T-cell (primary cell): ENCODE results near the gene TTLL11. TPM values are rescaled to one million over a fixed set of nuclear protein-coding genes. Genes with fewer than 3 reads are reported as not detected.

ENCODE experiments used
- ATAC-seq, 4 experiments: fragments of 200-7000 bp in 3 of 4; fragments of 150-1000 bp in 1 of 4; cut with Tn5 transposase; replicated peaks in 1 of 4; 1 replicate in 3 of 4; 2 replicates in 1 of 4; pipeline ENCODE4 v1.10.0; 2021; ENCODE audit warnings: moderate library complexity in 3 of 4, mild to moderate bottlenecking in 2 of 4, moderate number of reproducible peaks in 1 of 4
- CTCF ChIA-PET, 2 donors: fragments of 300-600 bp; sonication (Branson Sonifier 250); formaldehyde crosslinking; loops; one replicate each; lab custom pipeline; 2022; ENCODE audit warnings: antibody characterized with exemption in 2 of 2; lab: Charles Lee
- POLR2A ChIA-PET, 2 donors: fragments of 300-600 bp; sonication (Branson Sonifier 250); formaldehyde crosslinking; loops; one replicate each; lab custom pipeline; 2022; ENCODE audit warnings: antibody characterized with exemption in 2 of 2; lab: Charles Lee
- DNase-seq, 35 experiments: peaks; one replicate each; pipeline versions ENCODE4 v3.0.0 to v3.0.0-alpha.2; 2013 to 2023
- H3K27ac ChIP-seq: one replicate; pipeline ENCODE4 v1.5.1; 2013; ENCODE audit warnings: low read length
- H3K27me3 ChIP-seq, 2 experiments: replicated peaks in 1 of 2; 1 replicate in 1 of 2; 2 replicates in 1 of 2; pipeline versions ENCODE4 v1.6.1 to v1.7.0; 2013; ENCODE audit warnings: low read length in 1 of 2, mixed read lengths in 1 of 2; ENCODE audit not compliant: control insufficient read depth in 2 of 2, insufficient read depth in 2 of 2; ENCODE audit errors: extremely low read depth in 1 of 2
- H3K36me3 ChIP-seq, 2 donors: 1 replicate in 1 of 2; 2 replicates in 1 of 2; pipeline versions ENCODE4 v1.6.1 to v1.7.0; 2013; ENCODE audit warnings: low read length in 1 of 2; ENCODE audit not compliant: control insufficient read depth in 2 of 2, insufficient read depth in 1 of 2; ENCODE audit errors: extremely low read depth in 1 of 2
- H3K4me1 ChIP-seq, 2 experiments: 1 replicate in 1 of 2; 2 replicates in 1 of 2; pipeline versions ENCODE4 v1.6.1 to v1.7.0; 2013; ENCODE audit warnings: low read length in 2 of 2, mixed read lengths in 1 of 2; ENCODE audit not compliant: insufficient read depth in 2 of 2, control insufficient read depth in 1 of 2; ENCODE audit errors: extremely low read depth in 1 of 2
- H3K4me3 ChIP-seq, 2 donors: 1 replicate in 1 of 2; 2 replicates in 1 of 2; pipeline versions ENCODE4 v1.5.1 to v1.7.0; 2013; ENCODE audit warnings: mild to moderate bottlenecking in 2 of 2, low read length in 1 of 2, moderate library complexity in 1 of 2; ENCODE audit not compliant: control insufficient read depth in 1 of 2; ENCODE audit errors: extremely low read depth in 1 of 2
- H3K9me3 ChIP-seq: 2 replicates; pipeline ENCODE4 v1.7.0; 2013
- H3K27ac Mint-ChIP-seq, 2 donors: one replicate each; pipeline ENCODE4 v1.8.0; 2020 to 2021; ENCODE audit warnings: mild to moderate bottlenecking in 2 of 2, mixed read lengths in 2 of 2
- H3K27me3 Mint-ChIP-seq, 2 donors: one replicate each; pipeline ENCODE4 v1.8.0; 2021 to 2022; ENCODE audit warnings: mixed read lengths in 2 of 2
- H3K36me3 Mint-ChIP-seq: one replicate; pipeline ENCODE4 v1.8.0; 2021; ENCODE audit warnings: mixed read lengths
- H3K4me1 Mint-ChIP-seq, 3 donors: one replicate each; pipeline ENCODE4 v1.8.0; 2020 to 2022; ENCODE audit warnings: mixed read lengths in 3 of 3, mild to moderate bottlenecking in 1 of 3
- H3K4me3 Mint-ChIP-seq, 3 donors: one replicate each; pipeline ENCODE4 v1.8.0; 2020 to 2022; ENCODE audit warnings: mild to moderate bottlenecking in 3 of 3, mixed read lengths in 3 of 3, moderate library complexity in 3 of 3
- H3K9me3 Mint-ChIP-seq, 3 donors: one replicate each; pipeline ENCODE4 v1.8.0; 2020 to 2022; ENCODE audit warnings: mixed read lengths in 3 of 3
- WGBS: methylation state at CpG from one replicate; pipeline ENCODE4 v1.1.5; 2013; ENCODE audit warnings: missing lambda C conversion rate; ENCODE audit not compliant: insufficient coverage; 5-methylcytosine and 5-hydroxymethylcytosine counted together
- total RNA-seq, 35 experiments: library from RNA in 6 of 35; stranded (reverse) in 6 of 35; fragments of 120-200 nt in 1 of 35; gene quantifications; one replicate each; pipeline versions ENCODE4 v1.2.1 to v1.2.4 and lab custom pipeline; 2013 to 2026

TTLL11 gene
- total RNA-seq, 5 donors from 2014 or later (not counting 1 experiment from before 2014, with no cell fraction given), result 3.4 to 4.8 (median 4.6) TPM

GRCh38 chr9:122088880-122089706, 4.0 kb downstream of the TTLL11 start:
- H3K36me3 ChIP-seq, result no peaks in the 10 kb centered on the region
- DNase-seq (no peak), ATAC-seq (no peak)
- no peaks in the 10 kb centered on the region for H3K27me3 Mint-ChIP-seq
- H3K4me1 ChIP-seq, result peaks cover 17 to 28% of the 10 kb centered on the region in 2 experiments
- no peaks in the 10 kb centered on the region for H3K9me3 Mint-ChIP-seq
- 100% methylated on average over 1 of the region's 4 CpGs for WGBS
- H3K27ac Mint-ChIP-seq, result no peak overlapping the region
- H3K4me1 Mint-ChIP-seq, result peaks cover 28 to 39% (median 38%) of the 10 kb centered on the region in 3 donors
- ChIA-PET CTCF (interaction anchor here (0.7 to 1.4 kb wide), 3 partner anchors 10 to 631 kb away, joined by 3 read pairs; no protein-coding TSS in a partner anchor), POLR2A (interaction anchor here in 1 of 2 donors (0.6 kb wide), 1 partner anchor 853 kb away, joined by 8 read pairs; no protein-coding TSS in a partner anchor)
- H3K4me3 Mint-ChIP-seq, result no peak overlapping the region
- no peak overlapping the region for H3K4me3 ChIP-seq
- peaks cover 0 to 3% of the 10 kb centered on the region in 2 experiments for H3K27me3 ChIP-seq
- H3K36me3 Mint-ChIP-seq, result peaks cover 11% of the 10 kb centered on the region
- H3K27ac ChIP-seq, result no peak overlapping the region
- no peaks in the 10 kb centered on the region for H3K9me3 ChIP-seq

DNA sequence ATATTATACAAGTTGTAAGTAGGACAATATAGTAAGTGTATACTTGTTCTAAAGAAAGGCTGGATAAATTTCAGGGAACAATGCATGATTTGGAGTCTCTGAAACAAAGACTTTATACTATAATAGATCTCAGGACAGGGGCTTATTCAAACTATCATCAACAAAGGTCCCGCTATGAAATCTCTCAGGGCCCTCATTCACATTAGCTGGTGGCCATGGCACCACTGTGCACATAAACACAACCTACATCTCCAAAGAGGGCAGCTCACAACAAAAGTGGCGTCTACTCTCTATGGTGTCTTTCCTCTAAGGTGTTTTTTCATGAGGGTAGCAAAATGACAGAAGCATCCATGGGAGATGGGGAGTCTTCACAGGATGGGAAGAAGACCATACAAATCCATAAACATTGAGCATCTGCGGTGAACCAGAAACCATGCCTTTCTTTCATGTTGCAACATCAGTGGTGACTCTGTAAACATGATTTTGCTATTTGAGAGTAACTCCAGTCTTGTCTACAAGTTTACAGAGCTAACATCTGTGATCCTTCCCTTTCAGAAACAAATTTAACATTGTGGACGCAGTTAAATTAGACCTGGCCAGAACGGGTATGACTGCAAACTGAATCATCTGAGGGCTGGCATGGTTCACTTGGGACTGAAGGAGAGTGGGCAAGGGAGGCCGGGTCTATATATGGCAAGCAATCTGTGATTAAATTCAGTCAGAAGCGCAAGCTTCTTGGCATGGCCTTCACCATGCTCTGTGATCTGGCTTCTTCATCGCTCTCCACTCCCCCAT, 5.5 kb downstream of the TTLL11 start:
- no peaks in the 10 kb centered on the region for H3K9me3 ChIP-seq
- no peaks in the 10 kb centered on the region for H3K27me3 ChIP-seq
- Mint-ChIP-seq H3K27me3 (no peaks in the 10 kb centered on the region), H3K27ac (no peak overlapping the region), H3K9me3 (no peaks in the 10 kb centered on the region), H3K36me3 (peaks cover 11% of the 10 kb centered on the region), H3K4me3 (no peak overlapping the region), H3K4me1 (peaks cover 30 to 41% (median 32%) of the 10 kb centered on the region in 3 donors)
- CTCF ChIA-PET, result interaction anchor here in 1 of 2 donors (0.6 to 1.1 kb wide), 2 partner anchors 11 to 1844 kb away, joined by 3 to 4 read pairs; no protein-coding TSS in a partner anchor
- ATAC-seq (no peak), DNase-seq (no peak)
- no peak overlapping the region for H3K4me3 ChIP-seq
- H3K4me1 ChIP-seq, result peaks cover 15 to 17% of the 10 kb centered on the region in 2 experiments
- 95% methylated on average over 5 of the region's 8 CpGs for WGBS
- H3K27ac ChIP-seq, result no peak overlapping the region
- H3K36me3 ChIP-seq, result no peaks in the 10 kb centered on the region
- POLR2A ChIA-PET, result no interaction called here

DNA sequence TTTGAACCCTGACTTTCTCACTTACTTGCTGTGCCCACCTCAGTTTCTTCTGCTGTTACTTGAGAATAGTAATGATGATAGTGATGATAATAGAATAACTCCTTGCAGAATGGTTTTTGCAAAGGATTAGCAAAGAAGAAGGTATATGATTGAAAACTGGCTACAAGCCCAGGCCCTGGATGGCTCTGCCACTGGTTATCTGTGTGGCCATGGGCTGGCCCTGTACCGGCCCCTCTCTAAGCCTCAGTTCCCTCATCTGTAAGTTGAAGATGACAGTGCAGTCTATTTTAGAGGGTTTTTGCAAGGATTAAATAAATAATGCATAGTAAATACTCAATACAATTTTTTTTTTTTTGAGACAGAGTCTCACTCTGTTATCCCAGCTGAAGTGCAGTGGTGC, 6.2 kb downstream of the TTLL11 start:
- Mint-ChIP-seq H3K4me3 (no peak overlapping the region), H3K27me3 (no peaks in the 10 kb centered on the region), H3K9me3 (no peaks in the 10 kb centered on the region), H3K27ac (no peak overlapping the region), H3K36me3 (peaks cover 11% of the 10 kb centered on the region), H3K4me1 (peaks cover 25 to 36% (median 27%) of the 10 kb centered on the region in 3 donors)
- no CpG with 5 or more reads among the region's 1 CpG for WGBS
- peaks cover 8 to 10% of the 10 kb centered on the region in 2 experiments for H3K4me1 ChIP-seq
- no peak overlapping the region for H3K4me3 ChIP-seq
- H3K9me3 ChIP-seq, result no peaks in the 10 kb centered on the region
- ChIA-PET CTCF (interaction anchor here in 1 of 2 donors (1.1 kb wide), 1 partner anchor 12 kb away, joined by 4 read pairs; no protein-coding TSS in a partner anchor), POLR2A (no interaction called here)
- H3K27me3 ChIP-seq, result no peaks in the 10 kb centered on the region
- no peak overlapping the region for H3K27ac ChIP-seq
- ATAC-seq (no peak), DNase-seq (no peak)
- H3K36me3 ChIP-seq, result no peaks in the 10 kb centered on the region

GRCh38 chr9:122085260-122085659, 7.8 kb downstream of the TTLL11 start:
- H3K4me1 ChIP-seq, result peaks cover 0 to 1% of the 10 kb centered on the region in 2 experiments
- no peak overlapping the region for H3K4me3 Mint-ChIP-seq
- peaks cover 7% of the 10 kb centered on the region for H3K36me3 Mint-ChIP-seq
- no peaks in the 10 kb centered on the region for H3K27me3 ChIP-seq
- DNase-seq, result no peak
- H3K4me1 Mint-ChIP-seq, result peaks cover 10 to 21% (median 11%) of the 10 kb centered on the region in 3 donors
- no peaks in the 10 kb centered on the region for H3K9me3 Mint-ChIP-seq
- no peaks in the 10 kb centered on the region for H3K9me3 ChIP-seq
- no CpG with 5 or more reads among the region's 1 CpG for WGBS
- no peak overlapping the region for H3K27ac ChIP-seq
- no peak for ATAC-seq
- POLR2A ChIA-PET, result no interaction called here
- H3K36me3 ChIP-seq, result no peaks in the 10 kb centered on the region
- no peaks in the 10 kb centered on the region for H3K27me3 Mint-ChIP-seq
- no peak overlapping the region for H3K27ac Mint-ChIP-seq
- CTCF ChIA-PET, result interaction anchor here in 1 of 2 donors (1.1 kb wide), 1 partner anchor 14 kb away, joined by 7 read pairs; no protein-coding TSS in a partner anchor
- H3K4me3 ChIP-seq, result no peak overlapping the region

GRCh38 chr9:122084026-122084675, 9.0 kb downstream of the TTLL11 start:
- Mint-ChIP-seq H3K27me3 (no peaks in the 10 kb centered on the region), H3K9me3 (no peaks in the 10 kb centered on the region), H3K4me3 (no peak overlapping the region), H3K36me3 (peaks cover 4% of the 10 kb centered on the region), H3K27ac (no peak overlapping the region), H3K4me1 (peaks cover 5 to 16% (median 7%) of the 10 kb centered on the region in 3 donors)
- no CpG with 5 or more reads among the region's 9 CpGs for WGBS
- H3K4me3 ChIP-seq, result no peak overlapping the region
- CTCF ChIA-PET, result no interaction called here
- H3K27me3 ChIP-seq, result no peaks in the 10 kb centered on the region
- POLR2A ChIA-PET, result no interaction called here
- H3K9me3 ChIP-seq, result no peaks in the 10 kb centered on the region
- H3K4me1 ChIP-seq, result no peaks in the 10 kb centered on the region
- no peak for ATAC-seq
- H3K36me3 ChIP-seq, result no peaks in the 10 kb centered on the region
- no peak overlapping the region for H3K27ac ChIP-seq
- no peak for DNase-seq

DNA sequence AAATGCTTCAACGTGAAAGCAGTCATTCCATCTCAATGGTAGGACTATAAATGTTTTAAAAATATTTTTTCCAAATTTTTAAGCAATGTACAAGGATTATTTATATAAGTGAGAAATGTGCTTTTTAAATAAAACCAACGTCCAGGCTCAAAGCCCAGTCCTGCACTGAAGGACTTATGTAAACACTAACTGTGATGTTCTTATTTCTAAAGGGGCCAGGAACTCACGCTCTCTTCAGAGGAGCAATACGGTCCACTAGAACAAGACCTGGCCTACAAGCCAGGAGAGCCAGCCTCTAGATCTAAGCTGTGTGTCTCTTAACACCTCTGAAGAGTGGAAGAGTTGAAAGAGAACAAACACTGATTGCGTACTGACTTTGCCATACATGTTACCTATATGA, 12.1 kb downstream of the TTLL11 start:
- ATAC-seq, result no peak
- peaks cover 7 to 21% (median 9%) of the 10 kb centered on the region in 3 donors for H3K9me3 Mint-ChIP-seq
- POLR2A ChIA-PET, result no interaction called here

More for the DNA sequence above, 12.1 kb downstream of the TTLL11 start:
- Mint-ChIP-seq H3K4me1 (peaks cover 2 to 12% (median 11%) of the 10 kb centered on the region in 3 donors), H3K4me3 (no peak overlapping the region), H3K27ac (no peak overlapping the region), H3K36me3 (peaks cover 20% of the 10 kb centered on the region), H3K27me3 (no peaks in the 10 kb centered on the region)
- Histone ChIP-seq H3K9me3 (peaks cover 4% of the 10 kb centered on the region), H3K36me3 (peaks cover 0 to 2% of the 10 kb centered on the region in 2 donors), H3K4me3 (no peak overlapping the region), H3K4me1 (no peaks in the 10 kb centered on the region), H3K27me3 (no peaks in the 10 kb centered on the region), H3K27ac (no peak overlapping the region)
- CTCF ChIA-PET, result no interaction called here
- WGBS, result 100% methylated on average over 1 of the region's 5 CpGs
- DNase-seq, result no peak
